PC-9 (cell line): ENCODE data around the gene PHLDB2.

Experiments used
- CTCF ChIP-seq: fragments of 200-600 bp; sonication (generic); conservative IDR thresholded peaks from 2 replicates; pipeline ENCODE4 v1.6.1; 2017; ENCODE audit warnings: mixed run types, antibody characterized with exemption, mild to moderate bottlenecking, moderate library complexity
- EZH2 ChIP-seq: fragments of 200-600 bp; sonication (generic); IDR thresholded peaks from 2 replicates; pipeline ENCODE4 v1.8.0; 2017; ENCODE audit warnings: antibody characterized with exemption, low read depth

- TF ChIP-seq CTCF, result no peak
- no peak for TF ChIP-seq EZH2
These were observed 141.3 kb downstream of the PHLDB2 start for GRCh38 chr3:112000367-112000771.
